ENCODE measurements around the gene NEK6. TPM values are rescaled to one million over a fixed set of nuclear protein-coding genes. Genes with fewer than 3 reads are reported as not detected.

NEK6 gene
- total RNA-seq, 1 donor from 2014 or later, result 125 TPM

DNA sequence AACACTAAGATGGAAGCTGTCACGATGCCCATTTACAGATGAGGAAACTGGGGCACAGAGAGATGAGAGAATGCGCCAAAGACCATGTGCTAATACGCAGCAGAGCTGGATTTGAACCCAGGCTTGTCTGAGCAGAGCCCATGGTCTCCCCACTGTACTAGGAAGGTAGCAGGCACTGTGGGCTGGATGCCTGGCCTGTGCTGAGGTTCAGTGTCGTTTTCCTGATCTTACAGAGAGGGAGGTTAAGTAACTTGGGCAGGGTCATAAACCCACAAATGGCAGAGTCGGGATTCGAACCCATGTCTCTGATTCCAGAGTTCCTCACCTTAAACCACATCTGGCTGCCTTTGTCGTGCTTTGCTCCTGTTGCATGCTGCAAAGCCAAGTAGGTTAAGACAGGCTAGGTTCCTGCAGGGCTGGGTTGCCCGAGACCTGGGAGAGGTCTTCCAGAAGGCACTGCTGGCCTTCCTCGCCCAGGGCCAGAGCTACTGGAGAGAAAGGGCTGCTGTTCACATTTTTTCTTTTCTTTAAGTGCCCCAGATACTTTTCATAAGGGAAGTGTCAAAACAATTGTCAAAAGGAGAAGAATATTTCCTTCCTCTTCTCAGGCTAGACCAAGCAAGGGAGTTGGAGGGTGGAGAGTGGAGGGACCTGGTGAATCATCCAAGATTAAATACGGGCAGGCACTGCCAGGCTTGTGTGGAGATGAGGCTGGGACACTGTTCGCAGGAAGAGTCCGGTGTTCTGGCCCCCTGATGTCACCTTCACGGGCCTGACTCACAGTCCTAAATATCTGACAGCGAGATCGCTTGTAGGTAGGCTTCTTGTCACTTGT lies 3.2 kb downstream of the NEK6 start:
- peak; percentile 53 to 58 for ATAC-seq

DNA sequence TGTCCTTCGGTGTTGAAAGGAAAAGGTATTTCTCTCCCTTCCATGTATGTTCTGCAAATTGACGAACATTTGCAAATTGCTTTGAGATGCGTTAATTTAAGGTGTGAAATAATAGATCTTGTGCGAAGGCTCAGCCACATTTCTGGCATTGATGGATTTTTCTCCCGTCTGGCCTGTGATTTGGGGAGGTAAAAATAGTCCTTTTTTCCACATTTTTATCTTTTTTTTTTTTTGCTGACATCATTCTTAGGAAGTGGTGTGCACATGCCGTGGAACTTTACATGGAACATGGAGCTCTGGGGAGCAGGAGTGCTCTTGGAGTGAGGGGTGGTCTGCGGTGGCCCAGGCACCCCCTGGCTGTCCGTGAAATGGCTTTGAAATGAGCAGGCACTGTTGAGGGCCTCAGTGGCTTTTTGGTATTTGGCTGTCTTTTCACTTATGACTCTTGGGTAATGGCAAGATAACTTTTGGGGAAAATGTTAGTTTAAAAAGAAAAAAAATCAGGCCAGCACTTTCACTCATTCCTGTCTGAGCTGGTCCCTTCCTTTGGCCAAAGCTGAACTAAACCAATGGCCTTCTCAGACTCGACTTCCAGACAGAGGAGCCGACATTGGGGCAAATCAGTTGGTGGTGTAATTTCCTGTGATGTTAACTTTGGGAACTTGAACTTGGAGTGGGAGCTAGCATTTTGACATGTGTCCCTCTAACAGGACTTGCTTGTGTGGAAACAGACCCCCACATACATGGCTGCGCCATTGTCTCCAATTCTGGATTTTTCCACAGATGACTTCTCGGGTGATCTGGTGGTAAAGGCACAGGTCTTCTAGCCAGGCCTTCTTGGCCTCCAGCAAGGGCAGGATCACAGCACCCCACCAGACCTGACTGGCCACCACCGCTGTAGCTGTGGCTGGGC lies 4.2 kb downstream of the NEK6 start:
- ATAC-seq, result no peak
- intact Hi-C loops (cut with DNase I), result no loop called here

More for the DNA sequence above, 3.2 kb downstream of the NEK6 start:
- TF ChIP-seq, protein P1, sequence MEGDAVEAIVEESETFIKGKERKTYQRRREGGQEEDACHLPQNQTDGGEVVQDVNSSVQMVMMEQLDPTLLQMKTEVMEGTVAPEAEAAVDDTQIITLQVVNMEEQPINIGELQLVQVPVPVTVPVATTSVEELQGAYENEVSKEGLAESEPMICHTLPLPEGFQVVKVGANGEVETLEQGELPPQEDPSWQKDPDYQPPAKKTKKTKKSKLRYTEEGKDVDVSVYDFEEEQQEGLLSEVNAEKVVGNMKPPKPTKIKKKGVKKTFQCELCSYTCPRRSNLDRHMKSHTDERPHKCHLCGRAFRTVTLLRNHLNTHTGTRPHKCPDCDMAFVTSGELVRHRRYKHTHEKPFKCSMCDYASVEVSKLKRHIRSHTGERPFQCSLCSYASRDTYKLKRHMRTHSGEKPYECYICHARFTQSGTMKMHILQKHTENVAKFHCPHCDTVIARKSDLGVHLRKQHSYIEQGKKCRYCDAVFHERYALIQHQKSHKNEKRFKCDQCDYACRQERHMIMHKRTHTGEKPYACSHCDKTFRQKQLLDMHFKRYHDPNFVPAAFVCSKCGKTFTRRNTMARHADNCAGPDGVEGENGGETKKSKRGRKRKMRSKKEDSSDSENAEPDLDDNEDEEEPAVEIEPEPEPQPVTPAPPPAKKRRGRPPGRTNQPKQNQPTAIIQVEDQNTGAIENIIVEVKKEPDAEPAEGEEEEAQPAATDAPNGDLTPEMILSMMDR (IDR thresholded peaks at IDR 0.05), result no peak
- H3K36me3 ChIP-seq, result peaks cover 11% of the 10 kb centered on the region
- peaks cover 66% of the 10 kb centered on the region for H3K4me1 ChIP-seq
- no peaks in the 10 kb centered on the region for H3K27me3 ChIP-seq (ENCODE audit: low read depth)
- no peak for DNase-seq
- no peaks in the 10 kb centered on the region for H3K9me3 ChIP-seq
- intact Hi-C loops (cut with DNase I), result no loop called here
- peak overlapping the region; percentile 93 for H3K4me3 ChIP-seq
- peak overlapping the region; percentile 92 for H3K27ac ChIP-seq

GRCh38 chr9:124262649-124262972 lies 4.9 kb downstream of the NEK6 start:
- TF ChIP-seq, protein P1 (IDR thresholded peaks at IDR 0.05), result no peak
- Histone ChIP-seq H3K27me3 (ENCODE audit: low read depth) (no peaks in the 10 kb centered on the region), H3K27ac (peak overlapping the region; percentile 92), H3K4me1 (peaks cover 82% of the 10 kb centered on the region), H3K36me3 (peaks cover 11% of the 10 kb centered on the region), H3K4me3 (peak overlapping the region; percentile 31), H3K9me3 (no peaks in the 10 kb centered on the region)
- intact Hi-C loops (cut with DNase I), result no loop called here
- DNase-seq, result no peak
- ATAC-seq, result no peak

More for the DNA sequence above, 4.2 kb downstream of the NEK6 start:
- Histone ChIP-seq H3K4me1 (peaks cover 76% of the 10 kb centered on the region), H3K36me3 (peaks cover 11% of the 10 kb centered on the region), H3K27me3 (ENCODE audit: low read depth) (no peaks in the 10 kb centered on the region), H3K4me3 (peak overlapping the region; percentile 31), H3K9me3 (no peaks in the 10 kb centered on the region), H3K27ac (peak overlapping the region; percentile 92)
- no peak for DNase-seq
- TF ChIP-seq, protein P1 (IDR thresholded peaks at IDR 0.05), result no peak

DNA sequence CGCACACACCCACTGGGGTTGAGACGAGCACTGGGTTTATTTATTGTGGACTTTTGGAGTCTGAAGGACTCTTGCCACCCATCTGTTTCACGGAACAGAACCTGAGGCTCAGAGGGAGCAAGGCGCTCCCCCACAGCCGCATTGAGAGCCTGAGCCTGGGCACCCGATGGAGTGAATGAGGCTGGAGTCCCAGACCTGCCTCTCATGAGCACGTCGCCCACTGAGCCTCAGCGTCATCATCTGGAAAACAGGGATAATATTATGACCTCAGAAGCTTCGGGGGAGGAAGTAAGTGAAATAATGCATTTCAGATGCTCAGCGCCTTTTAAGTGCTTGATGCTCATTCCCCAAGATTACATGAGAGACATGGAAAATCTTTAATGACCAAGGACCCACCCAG lies 5.5 kb downstream of the NEK6 start:
- Histone ChIP-seq H3K4me1 (peaks cover 88% of the 10 kb centered on the region), H3K4me3 (peak overlapping the region; percentile 11)
- no peak for DNase-seq

DNA sequence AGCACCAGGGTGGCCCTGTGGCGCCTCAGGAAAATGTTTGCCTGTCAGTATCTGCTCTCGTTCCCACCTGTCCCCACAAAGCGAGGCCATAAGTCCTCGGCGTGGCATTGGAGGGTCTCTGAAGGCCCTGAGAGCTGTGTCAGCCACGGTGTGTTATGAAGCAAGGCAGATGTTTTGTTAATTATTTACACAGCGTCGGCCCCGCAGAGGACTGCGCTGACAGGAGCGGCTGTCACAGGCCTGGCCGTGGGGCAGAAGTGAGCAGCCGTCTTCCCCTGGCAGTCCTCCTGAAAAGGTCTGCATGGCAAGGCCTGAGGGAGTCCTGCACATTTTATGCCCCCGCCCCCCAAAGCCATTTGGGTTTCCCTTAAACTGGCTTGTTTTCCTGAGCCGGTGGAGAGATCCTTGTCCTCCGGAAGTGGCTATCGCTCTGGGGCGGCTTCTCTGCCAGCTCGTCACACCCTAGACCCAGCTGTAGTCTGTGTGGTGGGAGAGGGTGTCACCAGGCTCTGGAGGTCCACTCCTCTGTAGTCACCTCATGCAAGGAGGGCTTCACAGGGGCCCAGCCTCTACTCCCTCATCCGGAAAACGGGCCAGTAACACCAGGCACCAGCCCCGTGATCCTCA lies 6.2 kb downstream of the NEK6 start:
- ATAC-seq, result no peak
- H3K4me1 ChIP-seq, result peaks cover 91% of the 10 kb centered on the region
- no peaks in the 10 kb centered on the region for H3K27me3 ChIP-seq (ENCODE audit: low read depth)
- H3K4me3 ChIP-seq, result peak overlapping the region; percentile 11
- no peak for DNase-seq
- H3K27ac ChIP-seq, result peak overlapping the region; percentile 50
- intact Hi-C loops (cut with DNase I), result no loop called here
- H3K36me3 ChIP-seq, result peaks cover 12% of the 10 kb centered on the region
- no peaks in the 10 kb centered on the region for H3K9me3 ChIP-seq
- TF ChIP-seq, protein P1 (IDR thresholded peaks at IDR 0.05), result no peak

More for the DNA sequence above, 5.5 kb downstream of the NEK6 start:
- H3K27me3 ChIP-seq (ENCODE audit: low read depth), result no peaks in the 10 kb centered on the region
- intact Hi-C loops (cut with DNase I), result no loop called here
- peak overlapping the region; percentile 92 for H3K27ac ChIP-seq
- no peak for ATAC-seq
- no peaks in the 10 kb centered on the region for H3K9me3 ChIP-seq
- TF ChIP-seq, protein P1 (IDR thresholded peaks at IDR 0.05), result no peak
- peaks cover 11% of the 10 kb centered on the region for H3K36me3 ChIP-seq

All from lower lobe of right lung (tissue), 2 donors.